HG03354 (cell line): ENCODE results near the gene RANBP10.
"Not testable (repeated sequence)": the region's sequence is repeated elsewhere in the genome, so short reads cannot be mapped to it uniquely, and the experiment has no call there.

ENCODE experiments used
- ATAC-seq: cut with Tn5 transposase; IDR thresholded peaks from one replicate; pipeline ENCODE4 v1.9.1; 2021; ENCODE audit warnings: mild to moderate bottlenecking; ENCODE audit not compliant: unreplicated experiment, poor library complexity, severe bottlenecking

RANBP10 gene

DNA sequence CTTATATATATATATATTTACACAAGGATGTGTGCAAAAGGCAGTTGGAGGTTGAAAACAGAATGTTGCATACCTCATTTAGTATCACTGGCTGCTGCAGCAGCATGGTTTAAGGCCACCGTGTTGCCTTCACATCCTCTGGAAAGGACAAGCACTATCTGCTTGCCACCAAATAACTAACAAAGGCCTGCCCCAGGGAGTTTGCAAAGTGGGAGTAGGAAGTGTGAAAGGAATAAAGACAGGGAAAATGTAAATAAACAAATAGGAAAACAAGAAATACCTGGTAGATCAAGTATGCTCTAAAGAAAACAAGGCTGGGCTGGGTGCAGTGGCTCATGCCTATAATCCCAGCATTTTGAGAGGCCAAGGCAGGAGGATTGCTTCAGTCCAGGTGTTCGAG lies 53.7 kb downstream of the RANBP10 start:
- ATAC-seq = no peak

GRCh38 chr16:67751331-67751730 lies 55.0 kb downstream of the RANBP10 start:
- not testable (repeated sequence) for ATAC-seq

DNA sequence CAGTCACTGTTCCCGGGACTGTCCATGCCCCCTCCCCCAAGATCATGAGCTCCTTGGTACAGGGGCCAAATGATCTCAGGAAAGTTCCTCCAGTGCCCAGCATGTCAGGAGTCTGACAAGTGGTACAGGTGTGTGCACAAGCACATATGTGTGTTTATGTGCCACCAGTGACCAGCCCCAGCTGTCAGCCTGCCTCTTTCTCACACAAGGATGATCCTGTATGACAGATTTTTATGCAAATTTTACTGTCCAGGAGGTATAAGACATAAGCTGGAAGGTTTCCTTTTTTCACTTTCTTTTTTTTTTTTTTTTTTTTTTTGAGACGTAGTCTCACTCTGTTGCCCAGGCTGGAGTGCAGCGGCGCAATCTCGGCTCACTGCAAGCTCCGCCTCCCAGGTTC lies 55.9 kb downstream of the RANBP10 start:
- peak; percentile 74 for ATAC-seq

DNA sequence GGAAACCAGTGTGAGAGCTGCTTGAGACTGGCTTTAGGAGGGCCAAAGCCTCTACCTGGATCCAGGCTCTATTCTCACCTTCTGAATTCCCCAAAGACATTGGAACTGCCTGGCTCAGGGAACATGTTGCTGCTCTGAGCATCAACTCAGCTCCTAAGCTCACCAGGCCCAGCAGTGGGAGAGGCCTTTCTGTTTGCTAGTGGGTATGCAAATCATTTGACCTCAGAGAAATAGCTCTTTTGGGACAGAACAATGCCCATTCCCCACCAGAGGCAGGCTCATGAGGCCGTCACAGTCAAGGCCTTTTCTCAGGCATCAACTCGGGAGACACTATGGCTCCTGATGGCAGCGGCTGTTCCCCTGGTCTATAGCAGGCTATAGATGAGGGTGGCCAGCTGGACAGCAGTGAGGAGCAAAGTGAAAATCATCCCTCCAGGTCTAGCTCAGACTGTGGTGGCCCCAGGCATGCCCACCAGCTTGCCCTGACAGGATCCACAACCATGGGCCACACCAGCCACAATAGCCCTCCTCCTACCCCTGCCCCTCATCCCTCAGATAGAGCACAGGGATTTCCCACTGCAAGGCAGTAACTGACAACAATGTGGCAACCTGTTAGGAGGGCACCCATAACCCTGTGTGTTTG lies 56.8 kb downstream of the RANBP10 start:
- ATAC-seq = no peak

- ATAC-seq = no peak
Measured at GRCh38 chr16:67748834-67749233, 57.5 kb downstream of the RANBP10 start.

- no peak for ATAC-seq
Measured at GRCh38 chr16:67746846-67747245, 59.5 kb downstream of the RANBP10 start.

- no peak for ATAC-seq
Measured at GRCh38 chr16:67741118-67741517, 65.2 kb downstream of the RANBP10 start.

DNA sequence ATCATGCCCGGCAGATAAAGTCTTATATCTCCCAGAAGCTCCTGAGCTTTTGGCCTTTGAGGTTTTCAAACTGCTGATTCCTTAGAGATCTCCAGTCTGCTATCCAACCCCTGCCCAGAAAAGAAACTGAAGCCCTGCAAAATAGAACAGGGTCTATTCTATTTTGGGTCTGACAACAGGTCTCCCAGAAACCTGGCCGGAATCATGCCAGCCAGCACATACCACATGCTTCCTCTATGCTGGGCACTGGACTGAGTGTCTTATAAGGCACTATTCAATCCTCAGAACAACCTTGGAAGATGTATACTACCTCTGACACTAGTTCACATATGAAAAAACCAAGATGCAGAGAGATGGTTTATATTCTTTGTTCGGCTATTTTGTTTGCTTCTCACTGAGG lies 66.0 kb downstream of the RANBP10 start:
- ATAC-seq = no peak

DNA sequence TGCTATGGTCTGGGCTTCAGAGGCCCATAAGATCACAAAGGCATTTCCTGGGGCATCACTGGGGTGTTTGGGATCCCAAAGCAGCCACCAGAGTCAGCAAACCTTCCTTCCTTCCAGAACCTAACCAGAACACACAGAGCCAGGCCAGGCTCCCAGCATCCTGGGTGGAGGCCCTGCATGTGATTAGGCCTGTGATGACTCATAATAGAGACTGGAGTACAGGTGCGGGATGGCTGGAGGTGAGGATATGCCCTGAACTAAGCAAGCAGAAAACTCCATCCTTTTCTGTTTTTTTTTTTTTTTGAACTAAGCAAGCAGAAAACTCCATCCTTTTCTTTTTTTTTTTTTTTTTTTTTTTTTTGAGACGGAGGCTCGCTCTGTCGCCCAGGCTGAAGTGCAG lies 69.5 kb downstream of the RANBP10 start:
- no peak for ATAC-seq

- no peak for ATAC-seq
Measured at GRCh38 chr16:67734731-67735201, 71.6 kb downstream of the RANBP10 start.

- no peak for ATAC-seq
Measured at GRCh38 chr16:67733734-67734470, 72.5 kb downstream of the RANBP10 start.

DNA sequence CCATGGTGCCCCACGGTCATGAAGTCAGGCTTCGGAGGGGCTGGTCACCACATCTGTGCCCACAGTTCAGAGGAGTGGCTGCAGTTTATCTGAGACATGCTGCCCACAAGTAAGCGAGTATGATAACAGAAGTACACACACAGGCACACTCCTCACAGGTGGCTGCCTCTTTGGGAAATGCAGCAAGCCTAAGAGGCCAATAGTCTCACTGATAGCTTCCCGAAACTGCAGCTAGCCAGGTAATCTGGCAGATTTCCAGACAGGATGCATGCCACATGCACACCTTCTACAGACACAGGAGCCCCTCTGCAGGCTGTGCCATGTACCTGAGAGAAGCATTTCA lies 74.6 kb downstream of the RANBP10 start:
- ATAC-seq = no peak

- ATAC-seq = no peak
Measured at GRCh38 chr16:67731071-67731752, 75.1 kb downstream of the RANBP10 start.

GRCh38 chr16:67730326-67730725 lies 76.0 kb downstream of the RANBP10 start:
- no peak for ATAC-seq

DNA sequence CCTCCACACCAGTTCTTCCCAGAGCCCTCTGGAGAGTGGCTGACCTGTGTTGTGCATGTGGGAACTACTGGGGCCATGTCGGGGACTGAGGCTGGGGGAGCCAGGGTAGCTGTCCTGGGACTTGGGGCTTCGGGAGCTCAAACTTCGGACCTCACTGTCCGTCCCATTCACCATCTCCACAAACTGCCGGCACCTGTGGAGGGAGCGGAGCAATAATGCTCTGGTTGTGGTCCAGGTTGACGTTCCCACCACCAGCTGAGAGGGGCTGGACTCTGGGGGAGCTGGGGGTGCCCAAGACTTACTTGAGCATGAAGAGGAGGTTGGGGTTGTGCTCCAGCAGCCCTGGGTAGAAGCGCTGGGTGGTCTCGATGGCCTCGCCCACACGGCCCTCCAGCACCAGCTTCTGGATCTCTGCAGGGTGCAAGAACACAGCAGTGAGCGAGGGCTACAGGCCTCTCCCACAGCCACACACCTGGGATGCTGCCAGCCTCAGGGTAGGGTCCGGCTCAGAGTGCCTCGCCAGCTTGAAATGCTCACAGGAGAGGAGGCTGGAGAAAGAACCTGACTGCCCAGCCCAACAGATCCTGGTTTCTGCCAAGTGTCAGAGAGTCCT lies 76.6 kb downstream of the RANBP10 start:
- no peak for ATAC-seq

DNA sequence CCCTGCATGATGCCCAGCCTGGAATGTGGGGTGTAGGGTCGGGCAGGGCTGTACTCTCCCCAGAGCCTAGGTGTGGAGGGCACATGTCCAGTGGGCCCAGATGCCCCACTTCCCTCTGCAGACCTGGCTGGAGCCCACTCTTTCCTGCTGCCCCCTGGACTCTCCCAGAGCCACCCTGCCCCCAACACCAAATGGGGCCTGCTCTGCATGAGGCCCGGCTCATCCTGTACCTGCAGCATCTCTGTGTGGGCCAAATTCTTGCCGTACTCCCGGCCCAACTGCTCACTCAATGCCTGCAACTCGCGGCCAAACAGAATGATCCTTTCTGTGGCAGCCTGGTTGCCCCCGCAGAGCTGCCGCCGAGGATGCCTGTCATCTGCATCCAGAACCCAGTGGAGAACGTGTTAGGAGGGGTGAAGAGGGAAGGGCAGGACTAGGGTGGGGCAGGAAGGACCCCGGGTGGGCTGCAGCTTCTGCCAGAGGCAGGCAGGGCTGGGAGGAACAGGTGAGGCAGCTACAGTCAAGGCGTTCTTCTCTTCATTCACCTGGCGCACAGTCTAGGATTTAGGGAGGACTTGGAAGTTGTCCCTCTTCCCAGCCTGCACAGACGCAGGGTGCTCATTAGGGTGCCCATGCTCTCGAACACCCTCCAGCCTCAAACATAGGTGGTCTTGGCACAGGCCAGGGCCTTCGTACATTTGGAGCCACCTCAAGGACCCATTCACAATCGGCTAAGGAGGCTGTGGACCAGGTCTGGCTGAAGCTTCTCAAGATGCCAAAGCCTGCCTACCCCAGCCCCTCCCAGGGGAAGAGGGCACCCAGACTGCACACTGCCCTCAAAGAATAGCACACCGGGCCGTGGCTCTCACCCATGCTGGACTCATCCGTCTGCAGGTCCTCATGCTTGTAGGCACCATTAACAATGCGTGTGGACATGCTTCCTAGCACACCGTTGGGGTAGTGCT lies 78.6 kb downstream of the RANBP10 start:
- ATAC-seq = no peak

DNA sequence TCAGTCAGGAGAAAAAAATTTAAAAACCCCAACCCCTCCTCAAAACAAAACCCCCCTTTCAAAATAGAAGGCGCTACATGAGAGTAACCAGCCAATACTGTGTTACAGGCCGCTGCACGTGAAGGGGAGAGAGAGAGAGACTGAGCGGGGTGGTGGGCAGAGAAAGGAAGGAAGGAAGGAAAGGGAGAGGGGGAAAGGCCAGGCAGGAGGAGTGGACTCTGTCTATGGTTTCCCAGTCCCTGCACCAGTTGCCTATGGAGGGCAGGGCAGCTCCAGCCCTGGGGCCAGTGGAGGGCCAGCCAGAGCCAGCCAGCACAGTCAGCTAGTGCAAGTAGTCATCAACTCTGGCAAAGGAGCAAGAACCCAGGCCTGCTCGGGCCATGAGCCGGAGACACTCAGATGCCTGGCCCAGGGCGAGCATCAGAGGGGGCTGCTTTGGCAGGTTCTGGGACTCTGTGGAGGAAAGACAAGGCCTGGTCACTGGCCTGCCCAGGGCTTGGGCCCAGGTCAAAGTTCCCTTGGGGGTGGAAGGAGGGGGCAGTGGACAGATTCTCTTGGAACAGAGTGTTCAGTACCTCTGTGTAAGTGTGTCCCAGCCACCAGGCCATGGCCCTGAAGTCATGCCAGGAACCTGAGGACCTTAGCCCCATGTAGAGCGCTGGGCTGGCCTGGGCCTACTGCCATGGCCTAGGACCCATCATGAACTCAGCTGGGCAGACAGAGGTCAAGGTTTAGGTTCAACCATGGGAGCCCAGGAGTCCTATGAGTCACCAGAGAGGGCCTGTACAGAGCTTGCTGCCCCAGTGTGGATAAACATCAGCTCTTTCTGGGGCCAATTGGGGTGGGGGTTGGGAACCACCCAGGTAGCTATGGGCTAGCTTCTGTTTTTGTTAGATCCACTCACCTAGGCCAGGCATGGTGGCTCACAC lies 80.0 kb downstream of the RANBP10 start:
- ATAC-seq = no peak

DNA sequence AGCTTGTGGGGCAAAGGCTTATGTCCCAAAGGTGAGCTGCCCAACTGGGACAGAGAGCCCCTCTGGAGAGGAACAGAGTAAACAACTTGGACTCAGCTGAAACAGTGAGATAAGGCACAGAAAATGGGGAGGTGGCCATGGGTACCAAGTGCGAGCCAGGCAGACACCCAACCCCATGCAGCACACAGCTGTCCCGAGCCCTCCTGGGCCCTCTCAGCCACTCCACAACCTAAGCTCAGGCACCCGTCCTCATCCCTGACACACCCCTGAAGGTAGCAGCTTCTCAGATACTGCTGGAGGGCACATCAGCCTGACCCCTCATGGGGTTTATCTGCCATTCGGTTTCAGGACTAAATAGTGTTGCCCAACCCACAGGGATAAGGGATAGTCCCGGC lies 82.5 kb downstream of the RANBP10 start:
- no peak for ATAC-seq
